ENCODE measurements around the gene RRAD.

RRAD gene

GRCh38 chr16:66910175-66910940 lies 15.0 kb downstream of the RRAD start (continued):
- TF ChIP-seq ZBTB11 (tag by site-specific recombination; conservative IDR thresholded peaks at IDR 0.05; ENCODE audit: low read depth) (no peak), ZNF629 (tag by site-specific recombination; IDR thresholded peaks at IDR 0.05) (no peak)

GRCh38 chr16:66908762-66909559 lies 16.4 kb downstream of the RRAD start:
- no peak overlapping the region for H3K27ac ChIP-seq (ENCODE audit: extremely low read depth, low read depth, low read length)
- POLR2A ChIA-PET = interaction anchor here (1.6 kb wide), 1 partner anchor 21 kb away, joined by 3 read pairs; no protein-coding TSS in a partner anchor
- H3K36me3 ChIP-seq (ENCODE audit: control insufficient read depth in 2 of 2, insufficient read depth in 1 of 2, low read length in 2 of 2) = no peaks in the 10 kb centered on the region
- CTCF ChIA-PET = interaction anchor here (0.7 to 1.3 kb wide), 4 partner anchors 8 to 366 kb away, joined by 3 to 7 read pairs (median 4); partner anchors contain the start of gene CDH16
- peaks cover 9% of the 10 kb centered on the region for H3K4me1 ChIP-seq (ENCODE audit: control insufficient read depth, insufficient read depth, low read length)
- TF ChIP-seq ZNF529 (tag by site-specific recombination; IDR thresholded peaks at IDR 0.05; ENCODE audit: insufficient replicate concordance) = no peak
- TF ChIP-seq ZNF112 (tag by site-specific recombination; IDR thresholded peaks at IDR 0.05) = no peak
- TF ChIP-seq ZBTB11 (tag by site-specific recombination; conservative IDR thresholded peaks at IDR 0.05; ENCODE audit: low read depth) = no peak
- no peak for TF ChIP-seq ZNF266 (tag by site-specific recombination; IDR thresholded peaks at IDR 0.05; ENCODE audit: low read depth)
- TF ChIP-seq ZSCAN16 (tag by site-specific recombination; IDR thresholded peaks at IDR 0.05) = no peak
- no peak for TF ChIP-seq ZNF146 (tag by site-specific recombination; IDR thresholded peaks at IDR 0.05)
- no peak for TF ChIP-seq ZBTB1 (tag by site-specific recombination; IDR thresholded peaks at IDR 0.05)
- no peak for TF ChIP-seq ZNF114 (tag by site-specific recombination; IDR thresholded peaks at IDR 0.05)
- no peak for TF ChIP-seq ZNF560 (tag by site-specific recombination; IDR thresholded peaks at IDR 0.05; ENCODE audit: borderline replicate concordance)
- no peak for TF ChIP-seq ZNF596 (tag by site-specific recombination; IDR thresholded peaks at IDR 0.05)
- no peak for TF ChIP-seq ZNF830 (tag by site-specific recombination; IDR thresholded peaks at IDR 0.05; ENCODE audit: low read depth)
- no peak for TF ChIP-seq ZNF223 (tag by site-specific recombination; IDR thresholded peaks at IDR 0.05)
- H3K9me3 ChIP-seq (ENCODE audit: control insufficient read depth, insufficient read depth, low read depth, low read length) = no peaks in the 10 kb centered on the region
- H3K4me3 ChIP-seq (ENCODE audit: low read depth, low read length) = no peak overlapping the region

- ChIA-PET CTCF (no interaction called here), POLR2A (interaction anchor here (1.6 kb wide), 1 partner anchor 22 kb away, joined by 3 read pairs; no protein-coding TSS in a partner anchor)
- Histone ChIP-seq H3K4me3 (ENCODE audit: low read depth, low read length) (no peak overlapping the region), H3K27ac (ENCODE audit: extremely low read depth, low read depth, low read length) (no peak overlapping the region), H3K9me3 (ENCODE audit: control insufficient read depth, insufficient read depth, low read depth, low read length) (no peaks in the 10 kb centered on the region), H3K36me3 (ENCODE audit: control insufficient read depth in 2 of 2, insufficient read depth in 1 of 2, low read length in 2 of 2) (no peaks in the 10 kb centered on the region), H3K4me1 (ENCODE audit: control insufficient read depth, insufficient read depth, low read length) (peaks cover 9% of the 10 kb centered on the region)
- no peak for TF ChIP-seq ZNF10 (tag by site-specific recombination; IDR thresholded peaks at IDR 0.05)
- no peak for TF ChIP-seq ZNF677 (tag by site-specific recombination; IDR thresholded peaks at IDR 0.05)
- TF ChIP-seq GLIS1 (tag by site-specific recombination; IDR thresholded peaks at IDR 0.05) = no peak
- TF ChIP-seq ZXDB (tag by site-specific recombination; IDR thresholded peaks at IDR 0.05) = no peak
- no peak for TF ChIP-seq ZNF626 (tag by site-specific recombination; IDR thresholded peaks at IDR 0.05)
- TF ChIP-seq SALL2 (tag by site-specific recombination; IDR thresholded peaks at IDR 0.05; ENCODE audit: borderline replicate concordance) = no peak
- TF ChIP-seq ZNF37A (tag by site-specific recombination; IDR thresholded peaks at IDR 0.05) = no peak
These were observed 17.2 kb downstream of the RRAD start for GRCh38 chr16:66908116-66908515.

Data from HEK293 (cell line).